ENCODE measurements around the gene MBNL2. TPM values are rescaled to one million over a fixed set of nuclear protein-coding genes. Genes with fewer than 3 reads are reported as not detected.

MBNL2 gene
- total RNA-seq (2014; rRNA removed; shearing (Covaris generic)) (59.9 and 79.5 TPM in 2 replicates), polyA plus RNA-seq (2016; fragmentation: Nextera tagmentation; extraction: Ambion mirVana) (46.7 and 49.1 TPM in 2 replicates)

GRCh38 chr13:97221989-97222700 lies at the start of gene MBNL2:
MBNL2 (plus strand) TSS chr13:97222333; CDS start chr13:97276236, 53,903 bp downstream.
- in situ Hi-C loops (cut with MboI), result no loop called here
- TF ChIP-seq EZH2 (IDR thresholded peaks at IDR 0.05; ENCODE audit: insufficient read depth, poor library complexity, severe bottlenecking) (no peak), EZH2phosphoT487 (IDR thresholded peaks at IDR 0.05; ENCODE audit: insufficient read depth, low read depth) (no peak)
- Histone ChIP-seq H3K9me2 (ENCODE audit: insufficient read depth) (no peaks in the 10 kb centered on the region), H3K4me3 (peak within 1 kb of the TSS; percentile 91), H2AFZ (peak within 1 kb of the TSS; percentile 64), H3F3A (ENCODE audit: insufficient read depth) (peaks cover 34% of the 10 kb centered on the region), H3K4me1 (ENCODE audit: insufficient read depth) (peaks cover 26% of the 10 kb centered on the region), H3K4me2 (ENCODE audit: unreplicated experiment) (peak within 1 kb of the TSS; percentile 98), H4K20me1 (ENCODE audit: insufficient read depth) (no peaks in the 10 kb centered on the region), H3K27ac (peak within 1 kb of the TSS; percentile 97), H3K9me3 (ENCODE audit: low read depth) (no peaks in the 10 kb centered on the region), H3K27me3 (replicated peaks; ENCODE audit: insufficient read depth) (no peaks in the 10 kb centered on the region), H3K79me2 (ENCODE audit: insufficient read depth) (peaks cover 48% of the 10 kb centered on the region), H3K9ac (peak within 1 kb of the TSS; percentile 97), H3K36me3 (ENCODE audit: low read depth) (no peaks in the 10 kb centered on the region)
- WGBS, 2 experiments (ENCODE audit: low coverage in 1 of 2, low lambda C conversion rate in 2 of 2, missing lambda C conversion rate in 2 of 2), result 7 to 8% methylated on average over 15 of the region's 15 CpGs
- DNase-seq, result peak; percentile 95

GRCh38 chr13:97174638-97175037 lies 47.5 kb upstream of the MBNL2 start:
- no peaks in the 10 kb centered on the region for H3K9me2 ChIP-seq (ENCODE audit: insufficient read depth)
- no peaks in the 10 kb centered on the region for H3K36me3 ChIP-seq (ENCODE audit: low read depth)
- no peaks in the 10 kb centered on the region for H3K9me3 ChIP-seq (ENCODE audit: low read depth)
- no peak overlapping the region for H2AFZ ChIP-seq
- peak; percentile 12 for DNase-seq
- in situ Hi-C loops (cut with MboI), result no loop called here
- no peaks in the 10 kb centered on the region for H3K4me1 ChIP-seq (ENCODE audit: insufficient read depth)
- H3F3A ChIP-seq (ENCODE audit: insufficient read depth), result no peaks in the 10 kb centered on the region
- no peak for TF ChIP-seq EZH2phosphoT487 (IDR thresholded peaks at IDR 0.05; ENCODE audit: insufficient read depth, low read depth)
- no peaks in the 10 kb centered on the region for H3K27me3 ChIP-seq (replicated peaks; ENCODE audit: insufficient read depth)
- no peak overlapping the region for H3K4me2 ChIP-seq (ENCODE audit: unreplicated experiment)
- no peak overlapping the region for H3K27ac ChIP-seq
- H3K4me3 ChIP-seq, result no peak overlapping the region
- no peaks in the 10 kb centered on the region for H3K79me2 ChIP-seq (ENCODE audit: insufficient read depth)
- no peak overlapping the region for H3K9ac ChIP-seq
- no peaks in the 10 kb centered on the region for H4K20me1 ChIP-seq (ENCODE audit: insufficient read depth)

- Histone ChIP-seq H3K4me2 (ENCODE audit: unreplicated experiment) (no peak overlapping the region), H3K27me3 (replicated peaks; ENCODE audit: insufficient read depth) (no peaks in the 10 kb centered on the region), H3K27ac (no peak overlapping the region), H3K9me3 (ENCODE audit: low read depth) (no peaks in the 10 kb centered on the region), H3K79me2 (ENCODE audit: insufficient read depth) (no peaks in the 10 kb centered on the region), H3K4me1 (ENCODE audit: insufficient read depth) (no peaks in the 10 kb centered on the region), H3F3A (ENCODE audit: insufficient read depth) (no peaks in the 10 kb centered on the region), H3K9ac (no peak overlapping the region), H3K4me3 (no peak overlapping the region), H3K36me3 (ENCODE audit: low read depth) (no peaks in the 10 kb centered on the region), H4K20me1 (ENCODE audit: insufficient read depth) (no peaks in the 10 kb centered on the region), H3K9me2 (ENCODE audit: insufficient read depth) (no peaks in the 10 kb centered on the region), H2AFZ (no peak overlapping the region)
- 51 to 54% methylated on average over 4 of the region's 4 CpGs for WGBS, 2 experiments (ENCODE audit: low coverage in 1 of 2, low lambda C conversion rate in 2 of 2, missing lambda C conversion rate in 2 of 2)
- DNase-seq, result no peak
- in situ Hi-C loops (cut with MboI), result no loop called here
- TF ChIP-seq EZH2phosphoT487 (IDR thresholded peaks at IDR 0.05; ENCODE audit: insufficient read depth, low read depth) (no peak), EZH2 (IDR thresholded peaks at IDR 0.05; ENCODE audit: insufficient read depth, poor library complexity, severe bottlenecking) (no peak)
Measured at GRCh38 chr13:97175041-97175440, 47.1 kb upstream of the MBNL2 start.

- H3K9ac ChIP-seq, result no peak overlapping the region
- H3F3A ChIP-seq (ENCODE audit: insufficient read depth), result no peaks in the 10 kb centered on the region
- H3K36me3 ChIP-seq (ENCODE audit: low read depth), result no peaks in the 10 kb centered on the region
- TF ChIP-seq EZH2 (IDR thresholded peaks at IDR 0.05; ENCODE audit: insufficient read depth, poor library complexity, severe bottlenecking) (no peak), EZH2phosphoT487 (IDR thresholded peaks at IDR 0.05; ENCODE audit: insufficient read depth, low read depth) (no peak)
- no peaks in the 10 kb centered on the region for H4K20me1 ChIP-seq (ENCODE audit: insufficient read depth)
- in situ Hi-C loops (cut with MboI), result no loop called here
- no peaks in the 10 kb centered on the region for H3K79me2 ChIP-seq (ENCODE audit: insufficient read depth)
- no peak overlapping the region for H3K27ac ChIP-seq
- no peak overlapping the region for H3K4me2 ChIP-seq (ENCODE audit: unreplicated experiment)
- no peak for DNase-seq
- no peak overlapping the region for H3K4me3 ChIP-seq
- H2AFZ ChIP-seq, result no peak overlapping the region
- H3K4me1 ChIP-seq (ENCODE audit: insufficient read depth), result no peaks in the 10 kb centered on the region
- H3K9me3 ChIP-seq (ENCODE audit: low read depth), result no peaks in the 10 kb centered on the region
- no peaks in the 10 kb centered on the region for H3K9me2 ChIP-seq (ENCODE audit: insufficient read depth)
- no peaks in the 10 kb centered on the region for H3K27me3 ChIP-seq (replicated peaks; ENCODE audit: insufficient read depth)
- WGBS, 2 experiments (ENCODE audit: low coverage in 1 of 2, low lambda C conversion rate in 2 of 2, missing lambda C conversion rate in 2 of 2), result 69 to 72% methylated on average over 2 of the region's 2 CpGs
Measured at GRCh38 chr13:97179501-97179900, 42.6 kb upstream of the MBNL2 start.
